ENCODE measurements around the gene MAP3K10.

- no peak for TF ChIP-seq POLR2A (IDR thresholded peaks at IDR 0.05; ENCODE audit: low read length)
- TF ChIP-seq GATA1 (IDR thresholded peaks at IDR 0.05; ENCODE audit: low read depth, low read length) = no peak
These were observed 58.0 kb downstream of the MAP3K10 start for GRCh38 chr19:40249201-40249600.
